H54 (cell line): ENCODE measurements around the gene ASTN1.

ENCODE experiments used
- DNase-seq: peaks from one replicate; pipeline ENCODE4 v3.0.0; 2011; ENCODE audit warnings: low spot score, mixed read lengths; ENCODE audit not compliant: insufficient read length
- FAIRE-seq: peaks from 3 replicates; lab custom pipeline; 2011; peaks lifted over from hg19 to GRCh38; lab: Jason Lieb, UNC
- POLR2A ChIP-seq: IDR thresholded peaks from 2 replicates; pipeline ENCODE4 v1.6.1; 2011; ENCODE audit warnings: low read depth, mild to moderate bottlenecking, low read length

The ASTN1 gene

DNA sequence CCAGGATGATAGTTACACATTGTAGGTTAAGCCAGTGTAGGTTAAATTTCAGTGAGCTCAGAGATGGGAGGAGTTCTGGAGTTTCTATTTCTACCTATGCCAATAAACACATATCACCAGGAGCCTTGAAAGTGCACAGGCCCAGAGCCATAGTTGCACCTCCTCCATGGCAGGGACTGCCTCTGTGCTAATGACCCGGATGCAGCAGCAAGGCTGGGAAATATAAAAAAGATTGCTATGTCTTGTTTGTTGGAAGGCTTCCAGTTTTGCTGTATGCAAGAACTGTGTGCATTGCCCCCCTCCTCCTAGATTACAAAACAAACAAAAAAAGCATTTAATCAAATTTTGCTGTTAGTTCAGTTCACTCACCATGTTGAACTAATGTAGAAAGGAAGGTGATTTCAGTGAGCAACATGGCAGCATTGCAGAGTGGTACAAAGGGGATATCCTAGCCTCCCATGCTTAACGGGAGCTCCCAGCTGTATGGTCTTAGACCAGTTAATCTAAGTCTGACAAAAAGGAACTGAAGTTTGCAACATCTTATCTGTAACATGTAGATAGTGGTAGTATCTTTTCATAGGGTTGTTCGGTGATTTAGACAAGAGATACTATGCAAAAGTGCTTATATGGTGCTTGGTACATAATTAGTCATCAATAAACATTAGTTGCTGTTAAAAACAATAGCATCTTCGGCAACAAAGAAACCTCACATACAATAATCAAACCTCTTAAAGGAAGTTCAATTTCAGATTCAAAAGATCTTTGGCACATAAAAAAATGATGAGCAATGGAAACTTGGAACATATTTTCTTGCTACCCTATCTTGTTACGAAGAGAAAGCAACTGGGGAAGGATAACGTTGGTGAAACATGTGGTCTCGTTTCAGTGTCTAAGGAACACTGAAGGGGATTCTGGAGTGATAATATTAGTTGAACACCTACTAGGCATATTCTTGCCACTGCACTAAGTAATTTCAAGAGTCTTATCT, 309.5 kb downstream of the ASTN1 start:
- DNase-seq (no peak), FAIRE-seq (no peak)
- no peak for TF ChIP-seq POLR2A

GRCh38 chr1:176854121-176854520, 310.4 kb downstream of the ASTN1 start:
- TF ChIP-seq POLR2A: no peak
- FAIRE-seq (no peak), DNase-seq (no peak)

GRCh38 chr1:176853503-176853902, 311.0 kb downstream of the ASTN1 start:
- no peak for TF ChIP-seq POLR2A

DNA sequence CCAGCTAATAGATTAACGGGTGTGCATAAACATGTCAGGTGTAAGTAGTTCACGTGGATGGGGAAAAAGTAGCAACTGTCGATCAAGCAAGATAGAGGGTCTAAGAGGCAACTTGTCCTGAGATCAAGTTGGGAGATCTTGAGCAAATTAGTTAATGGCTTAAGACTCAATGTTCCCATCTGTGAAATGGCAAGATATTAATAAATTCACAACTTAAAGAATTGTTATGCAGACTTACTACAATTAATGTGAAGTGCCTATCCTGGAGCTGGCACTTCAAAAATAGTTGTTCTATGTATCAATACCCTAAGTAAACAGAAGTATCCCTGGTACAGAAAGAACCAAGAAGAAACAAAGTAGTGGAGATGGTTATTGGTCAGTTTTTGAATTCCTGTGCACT, 312.4 kb downstream of the ASTN1 start:
- DNase-seq: no peak
- TF ChIP-seq POLR2A: no peak
- no peak for FAIRE-seq

More at GRCh38 chr1:176853503-176853902, 311.0 kb downstream of the ASTN1 start:
- FAIRE-seq (no peak), DNase-seq (no peak)

- TF ChIP-seq POLR2A: no peak
- DNase-seq (no peak), FAIRE-seq (no peak)
Measured at GRCh38 chr1:176850871-176851270, 313.6 kb downstream of the ASTN1 start.

- DNase-seq (no peak), FAIRE-seq (no peak)
- no peak for TF ChIP-seq POLR2A
Measured at GRCh38 chr1:176849281-176849680, 315.2 kb downstream of the ASTN1 start.

GRCh38 chr1:176847052-176847451, 317.5 kb downstream of the ASTN1 start:
- DNase-seq (no peak), FAIRE-seq (no peak)
- no peak for TF ChIP-seq POLR2A

- no peak for TF ChIP-seq POLR2A
- FAIRE-seq: no peak
- no peak for DNase-seq
Measured at GRCh38 chr1:176843352-176844297, 320.9 kb downstream of the ASTN1 start.

GRCh38 chr1:176841238-176841637, 323.3 kb downstream of the ASTN1 start:
- no peak for FAIRE-seq
- DNase-seq: no peak
- TF ChIP-seq POLR2A: no peak

- no peak for TF ChIP-seq POLR2A
- FAIRE-seq (no peak), DNase-seq (no peak)
Measured at GRCh38 chr1:176839216-176839615, 325.3 kb downstream of the ASTN1 start.

DNA sequence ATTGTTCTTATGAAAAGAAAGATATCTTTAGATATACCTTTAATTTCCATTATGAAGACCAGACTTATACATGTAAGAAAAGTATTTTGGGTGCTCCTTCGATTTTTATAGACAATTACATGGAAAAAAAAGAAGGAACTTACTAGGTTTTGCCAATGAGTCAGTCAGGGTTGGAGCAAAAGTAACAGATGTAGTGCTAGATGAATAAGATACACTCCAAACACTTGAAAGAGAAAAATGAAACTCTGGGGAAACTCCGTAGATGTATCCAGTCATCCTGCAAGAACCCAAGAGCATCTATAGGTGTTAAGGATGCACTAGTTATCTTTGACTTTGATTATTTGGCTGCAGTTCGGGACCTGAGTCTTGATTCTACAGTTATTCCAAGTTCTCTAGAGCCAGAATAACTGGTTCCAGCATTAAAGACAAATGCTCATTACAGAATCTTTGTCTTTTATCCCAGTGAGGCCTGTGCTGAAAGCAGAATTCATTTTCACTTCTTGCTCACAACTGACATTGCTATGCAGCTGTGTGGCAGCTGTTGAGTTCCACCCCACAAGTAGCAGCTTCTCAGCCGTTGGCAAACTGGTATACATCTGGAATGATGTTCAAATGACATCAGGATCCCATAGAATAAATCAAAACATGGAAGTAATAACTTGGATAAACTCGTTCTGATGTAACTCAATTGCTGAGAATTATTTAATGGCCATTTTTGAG, 326.1 kb downstream of the ASTN1 start:
- FAIRE-seq: no peak
- no peak for DNase-seq

GRCh38 chr1:176837708-176838107, 326.8 kb downstream of the ASTN1 start:
- FAIRE-seq (no peak), DNase-seq (no peak)
- no peak for TF ChIP-seq POLR2A

More for the DNA sequence above, 326.1 kb downstream of the ASTN1 start:
- no peak for TF ChIP-seq POLR2A

- no peak for DNase-seq
- no peak for FAIRE-seq
- no peak for TF ChIP-seq POLR2A
Measured at GRCh38 chr1:176831150-176831549, 333.4 kb downstream of the ASTN1 start.
